Activated CD8-positive, alpha-beta memory T cell treated with anti-CD3 and anti-CD28 coated beads, Interleukin-2, amount 50 U/mL, for 24 hours (primary cell): ENCODE measurements around the gene AP1AR.

Experiments
- DNase-seq: peaks from one replicate; pipeline ENCODE4 v3.0.0-alpha.2; 2020; ENCODE audit errors: extremely low read depth

The AP1AR gene

DNA sequence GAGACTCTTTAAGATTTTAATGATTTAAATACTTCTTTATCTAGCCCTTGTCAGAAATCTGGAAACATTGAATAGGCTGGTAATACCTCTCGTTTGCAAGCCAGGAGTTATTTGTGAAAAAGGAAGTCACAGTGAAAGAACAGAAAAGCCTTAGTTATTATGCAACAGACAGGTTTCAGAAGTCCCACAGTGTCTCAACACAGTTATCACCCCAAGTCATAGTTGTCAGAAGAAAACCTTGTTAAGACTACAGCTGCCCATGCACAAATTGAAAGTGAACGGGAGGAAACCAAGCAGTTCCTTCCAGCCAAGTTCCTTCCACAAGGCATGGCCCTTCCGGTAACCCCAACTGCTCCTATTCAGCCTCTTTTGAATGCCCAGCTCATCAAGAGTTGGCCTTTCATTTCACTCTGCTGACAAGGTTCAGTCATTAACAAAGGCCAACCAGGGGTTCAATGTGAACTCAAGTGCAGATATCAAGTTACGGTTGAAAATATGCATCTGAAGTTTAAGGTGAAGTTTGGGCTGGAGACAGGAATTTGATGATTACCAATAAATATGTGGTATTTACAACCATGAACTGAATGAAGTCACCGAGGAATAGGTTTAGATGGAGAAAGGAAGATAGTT is 81.1 kb downstream of the AP1AR start:
- DNase-seq: no peak

DNA sequence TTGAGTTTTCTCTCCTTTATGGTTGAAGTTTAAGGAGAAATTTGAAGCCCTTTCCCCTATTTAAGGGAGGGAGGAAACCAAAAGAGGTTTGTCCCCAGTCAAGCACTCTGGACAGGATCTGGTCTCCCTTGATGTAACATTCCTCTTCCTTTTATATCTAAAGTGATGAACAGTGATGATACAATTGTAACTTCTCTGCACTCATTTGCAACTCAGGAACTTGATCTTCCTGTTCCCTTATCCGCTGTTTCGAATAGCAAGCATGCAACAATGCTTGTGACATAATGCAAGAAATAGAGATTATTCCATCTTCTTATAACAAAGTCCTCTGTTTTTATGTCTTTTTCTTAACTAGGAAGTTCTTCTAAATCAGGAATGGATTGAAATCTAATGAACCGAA is 83.9 kb downstream of the AP1AR start:
- no peak for DNase-seq

DNA sequence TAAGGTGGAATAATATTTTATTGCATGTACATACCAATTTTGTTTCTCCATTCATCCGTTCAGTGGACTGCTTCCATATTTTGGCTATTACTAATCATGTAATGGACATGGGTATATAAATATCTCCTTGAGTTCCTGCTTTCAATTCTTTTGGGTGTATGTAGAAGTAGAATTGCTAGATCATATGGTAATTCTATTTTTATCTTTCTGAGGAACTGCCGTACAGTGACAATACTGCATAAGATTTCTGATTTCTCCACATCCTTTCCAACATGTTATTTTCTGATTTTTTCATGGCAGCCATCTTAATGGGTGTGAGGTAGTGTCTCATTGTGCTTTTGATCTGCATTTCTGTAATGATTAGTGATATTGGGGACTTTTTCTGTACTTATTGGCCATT is 84.8 kb downstream of the AP1AR start:
- no peak for DNase-seq

DNA sequence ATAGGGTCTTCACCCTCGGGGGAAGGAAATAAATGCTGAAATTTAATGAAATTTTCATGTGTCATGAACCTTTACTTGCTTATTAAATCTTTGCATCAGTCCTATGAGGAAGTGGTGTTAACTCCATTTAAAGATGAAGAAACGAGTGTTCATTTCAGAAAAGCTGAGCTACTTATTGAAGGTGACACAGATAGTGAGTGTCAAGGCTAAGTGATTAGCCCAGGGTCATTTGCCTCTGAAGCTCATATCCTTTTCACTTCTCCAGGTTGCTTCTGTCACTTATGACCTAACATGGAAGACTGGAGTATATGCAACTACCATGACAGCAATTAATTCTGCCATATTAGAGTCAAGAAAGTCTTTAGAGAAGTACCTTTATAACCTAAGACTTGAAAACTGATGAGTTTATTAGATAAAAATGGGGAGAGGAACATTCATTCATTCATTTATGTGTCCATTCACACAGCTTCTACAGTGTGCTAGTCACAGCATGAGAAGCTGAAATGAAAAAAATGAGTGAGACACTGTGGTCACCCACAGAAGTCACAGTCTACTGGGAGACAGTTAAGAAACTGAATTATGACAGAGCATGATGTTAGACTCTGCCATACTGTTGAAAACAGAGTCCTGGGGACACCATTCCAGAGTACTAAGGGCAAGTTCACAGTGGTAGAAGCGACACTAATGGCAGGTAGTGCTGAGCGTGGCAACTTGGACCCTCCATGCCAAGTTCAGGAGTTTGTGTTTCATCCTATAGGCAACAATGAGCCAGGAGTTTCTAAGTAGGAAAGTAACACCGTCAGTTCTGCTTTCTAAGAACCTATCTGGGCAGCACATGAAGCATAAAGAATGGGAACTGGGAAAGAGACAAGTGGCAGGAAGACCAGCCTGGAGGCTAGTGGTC is 86.9 kb downstream of the AP1AR start:
- DNase-seq: no peak
